A673 (cell line): Measurements from ENCODE around the gene CACNA2D2.

ENCODE experiments used
- CTCF ChIP-seq: fragments of 300-800, 200-600 bp; sonication (generic); conservative IDR thresholded peaks from 2 replicates; pipeline ENCODE4 v1.5.1; 2017; ENCODE audit warnings: low read depth, mild to moderate bottlenecking, antibody characterized with exemption, low read length, moderate library complexity, mixed read lengths
- EZH2 ChIP-seq: fragments of 200-600 bp; sonication (generic); IDR thresholded peaks from 2 replicates; pipeline ENCODE4 v1.6.1; 2017; ENCODE audit warnings: borderline replicate concordance, low read depth, mild to moderate bottlenecking, mixed read lengths, antibody characterized with exemption, low read length; ENCODE audit not compliant: poor library complexity, severe bottlenecking

GRCh38 chr3:50551681-50552435, 48.4 kb upstream of the CACNA2D2 start:
- TF ChIP-seq EZH2 (no peak), CTCF (no peak)
